Measurements from ENCODE around the gene DNAJC13.

DNAJC13 gene

GRCh38 chr3:132457286-132457685 lies 40.0 kb downstream of the DNAJC13 start:
- Histone ChIP-seq H3K36me3 (ENCODE audit: insufficient read depth, low read length) (peaks cover 93% of the 10 kb centered on the region), H3K4me2 (ENCODE audit: low read length) (no peak overlapping the region)

GRCh38 chr3:132459551-132459950 lies 42.2 kb downstream of the DNAJC13 start:
- no peaks in the 10 kb centered on the region for H3K27me3 ChIP-seq (ENCODE audit: insufficient read depth, low read length)
- H2AFZ ChIP-seq (ENCODE audit: low read length): no peak overlapping the region
- H3K36me3 ChIP-seq (ENCODE audit: insufficient read depth, low read length): peaks cover 88% of the 10 kb centered on the region
- H3K79me2 ChIP-seq (ENCODE audit: insufficient read depth, low read length): no peaks in the 10 kb centered on the region
- no peak overlapping the region for H3K9ac ChIP-seq (ENCODE audit: low read length)
- H4K20me1 ChIP-seq (ENCODE audit: insufficient read depth, low read length): no peaks in the 10 kb centered on the region
- H3K4me1 ChIP-seq (ENCODE audit: insufficient read depth, low read length, severe bottlenecking): no peaks in the 10 kb centered on the region
- H3K4me3 ChIP-seq (ENCODE audit: low read depth, low read length, poor library complexity, severe bottlenecking): no peak overlapping the region
- TF ChIP-seq, protein P1, sequence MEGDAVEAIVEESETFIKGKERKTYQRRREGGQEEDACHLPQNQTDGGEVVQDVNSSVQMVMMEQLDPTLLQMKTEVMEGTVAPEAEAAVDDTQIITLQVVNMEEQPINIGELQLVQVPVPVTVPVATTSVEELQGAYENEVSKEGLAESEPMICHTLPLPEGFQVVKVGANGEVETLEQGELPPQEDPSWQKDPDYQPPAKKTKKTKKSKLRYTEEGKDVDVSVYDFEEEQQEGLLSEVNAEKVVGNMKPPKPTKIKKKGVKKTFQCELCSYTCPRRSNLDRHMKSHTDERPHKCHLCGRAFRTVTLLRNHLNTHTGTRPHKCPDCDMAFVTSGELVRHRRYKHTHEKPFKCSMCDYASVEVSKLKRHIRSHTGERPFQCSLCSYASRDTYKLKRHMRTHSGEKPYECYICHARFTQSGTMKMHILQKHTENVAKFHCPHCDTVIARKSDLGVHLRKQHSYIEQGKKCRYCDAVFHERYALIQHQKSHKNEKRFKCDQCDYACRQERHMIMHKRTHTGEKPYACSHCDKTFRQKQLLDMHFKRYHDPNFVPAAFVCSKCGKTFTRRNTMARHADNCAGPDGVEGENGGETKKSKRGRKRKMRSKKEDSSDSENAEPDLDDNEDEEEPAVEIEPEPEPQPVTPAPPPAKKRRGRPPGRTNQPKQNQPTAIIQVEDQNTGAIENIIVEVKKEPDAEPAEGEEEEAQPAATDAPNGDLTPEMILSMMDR (IDR thresholded peaks at IDR 0.05; ENCODE audit: low read length): no peak
- TF ChIP-seq EZH2 (IDR thresholded peaks at IDR 0.05; ENCODE audit: borderline replicate concordance, low read length): no peak
- H3F3A ChIP-seq (ENCODE audit: insufficient read depth, low read length): no peaks in the 10 kb centered on the region
- no peak overlapping the region for H3K27ac ChIP-seq (ENCODE audit: low read depth, low read length, poor library complexity, severe bottlenecking)
- H3K4me2 ChIP-seq (ENCODE audit: low read length): no peak overlapping the region
- H3K9me2 ChIP-seq (ENCODE audit: low read depth, low read length): no peaks in the 10 kb centered on the region
- H3K9me3 ChIP-seq (ENCODE audit: low read length): no peaks in the 10 kb centered on the region

More at GRCh38 chr3:132457286-132457685, 40.0 kb downstream of the DNAJC13 start:
- H3K79me2 ChIP-seq (ENCODE audit: insufficient read depth, low read length): no peaks in the 10 kb centered on the region
- H2AFZ ChIP-seq (ENCODE audit: low read length): no peak overlapping the region
- H3K27me3 ChIP-seq (ENCODE audit: insufficient read depth, low read length): no peaks in the 10 kb centered on the region
- no peaks in the 10 kb centered on the region for H4K20me1 ChIP-seq (ENCODE audit: insufficient read depth, low read length)
- no peaks in the 10 kb centered on the region for H3K9me2 ChIP-seq (ENCODE audit: low read depth, low read length)
- no peaks in the 10 kb centered on the region for H3K9me3 ChIP-seq (ENCODE audit: low read length)
- H3K27ac ChIP-seq (ENCODE audit: low read depth, low read length, poor library complexity, severe bottlenecking): no peak overlapping the region
- TF ChIP-seq, protein P1 (IDR thresholded peaks at IDR 0.05; ENCODE audit: low read length): no peak
- TF ChIP-seq EZH2 (IDR thresholded peaks at IDR 0.05; ENCODE audit: borderline replicate concordance, low read length): no peak
- H3K4me3 ChIP-seq (ENCODE audit: low read depth, low read length, poor library complexity, severe bottlenecking): no peak overlapping the region
- H3K4me1 ChIP-seq (ENCODE audit: insufficient read depth, low read length, severe bottlenecking): no peaks in the 10 kb centered on the region
- no peak overlapping the region for H3K9ac ChIP-seq (ENCODE audit: low read length)
- H3F3A ChIP-seq (ENCODE audit: insufficient read depth, low read length): no peaks in the 10 kb centered on the region

DNA sequence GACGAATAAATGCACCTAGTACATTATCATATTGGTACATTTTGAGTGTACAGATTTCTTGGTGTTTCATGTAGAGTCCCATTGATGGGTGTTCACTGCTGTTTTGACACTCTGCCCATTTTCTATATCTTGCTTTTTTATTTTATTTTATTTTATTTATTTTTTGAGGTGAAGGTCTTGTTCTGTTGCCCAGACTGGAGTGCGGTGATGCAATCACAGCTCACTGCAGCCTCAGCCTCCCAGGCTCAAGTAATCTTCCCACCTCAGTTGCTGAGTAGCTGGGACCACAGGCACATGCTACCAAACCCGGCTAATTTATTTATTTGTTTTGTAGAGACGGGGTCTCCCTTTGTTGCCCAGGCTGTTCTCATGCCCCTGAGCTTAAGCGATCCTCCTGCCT lies 44.2 kb downstream of the DNAJC13 start:
- Histone ChIP-seq H3K4me3 (ENCODE audit: low read depth, low read length, poor library complexity, severe bottlenecking) (no peak overlapping the region), H4K20me1 (ENCODE audit: insufficient read depth, low read length) (no peaks in the 10 kb centered on the region), H3F3A (ENCODE audit: insufficient read depth, low read length) (no peaks in the 10 kb centered on the region), H3K9me2 (ENCODE audit: low read depth, low read length) (no peaks in the 10 kb centered on the region), H3K9ac (ENCODE audit: low read length) (no peak overlapping the region), H2AFZ (ENCODE audit: low read length) (no peak overlapping the region), H3K27ac (ENCODE audit: low read depth, low read length, poor library complexity, severe bottlenecking) (no peak overlapping the region), H3K4me2 (ENCODE audit: low read length) (no peak overlapping the region), H3K4me1 (ENCODE audit: insufficient read depth, low read length, severe bottlenecking) (no peaks in the 10 kb centered on the region), H3K36me3 (ENCODE audit: insufficient read depth, low read length) (peaks cover 79% of the 10 kb centered on the region), H3K27me3 (ENCODE audit: insufficient read depth, low read length) (no peaks in the 10 kb centered on the region), H3K9me3 (ENCODE audit: low read length) (no peaks in the 10 kb centered on the region), H3K79me2 (ENCODE audit: insufficient read depth, low read length) (no peaks in the 10 kb centered on the region)
- no peak for TF ChIP-seq EZH2 (IDR thresholded peaks at IDR 0.05; ENCODE audit: borderline replicate concordance, low read length)
- TF ChIP-seq, protein P1 (IDR thresholded peaks at IDR 0.05; ENCODE audit: low read length): no peak
